K562 (cell line): ENCODE measurements around the gene RGS7. TPM values are rescaled to one million over a fixed set of nuclear protein-coding genes. Genes with fewer than 3 reads are reported as not detected.

Experiments
- ATAC-seq: fragments of 200-7000 bp; cut with Tn5 transposase; 3 replicates; pipeline ENCODE4 v1.9.1; 2020; ENCODE audit warnings: moderate library complexity
- BruUV-seq: library from RNA; stranded (reverse); fragments of 400-500 nt; replicated peaks from 2 replicates; lab custom pipeline; 2021; lab: Mats Ljungman, UMichigan
- CTCF ChIA-PET: fragments of 300-600 bp; formaldehyde crosslinking; extraction: SDS; loops from one replicate; lab custom pipeline; 2021; ENCODE audit warnings: low intra/inter-chr PET ratio; lab: Yijun Ruan, JAX
- POLR2A ChIA-PET: fragments of 300-600, 350-650 bp; sonication (Branson Sonifier 250); formaldehyde crosslinking; extraction: SDS; loops from one replicate; lab custom pipeline; 2021; ENCODE audit warnings: antibody characterized with exemption, inconsistent platforms; lab: Yijun Ruan, JAX
- DNase-seq, 4 experiments: peaks; one replicate each; pipeline versions ENCODE4 v3.0.0 to v3.0.0-alpha.2; 2011 to 2018; ENCODE audit warnings: low spot score in 3 of 4, mixed read lengths in 3 of 4; ENCODE audit errors: extremely low read depth in 1 of 4
- FAIRE-seq: peaks from 2 replicates; lab custom pipeline; 2011; peaks lifted over from hg19 to GRCh38; lab: Jason Lieb, UNC
- H2AFZ ChIP-seq: 2 replicates; pipeline ENCODE4 v1.6.0; 2011; ENCODE audit warnings: low read depth, low read length, control low read depth, inconsistent platforms
- H3K27ac ChIP-seq: fragments of 200-600 bp; 3 replicates; pipeline ENCODE4 v1.8.0; 2011; ENCODE audit warnings: low read depth, mild to moderate bottlenecking, control low read depth, inconsistent platforms, low read length, moderate library complexity, mixed read lengths; ENCODE audit errors: extremely low read depth
- H3K27me3 ChIP-seq, 2 experiments: fragments of 300-600 bp in 1 of 2; 2 replicates in 1 of 2; 3 replicates in 1 of 2; pipeline versions ENCODE4 v1.6.0 to v1.8.0; 2011; ENCODE audit warnings: inconsistent platforms in 2 of 2, low read length in 2 of 2, mild to moderate bottlenecking in 1 of 2, mixed read lengths in 1 of 2, moderate library complexity in 1 of 2; ENCODE audit not compliant: control insufficient read depth in 2 of 2, insufficient read depth in 2 of 2
- H3K36me3 ChIP-seq: fragments of 300-600 bp; 3 replicates; pipeline ENCODE4 v1.8.0; 2011; ENCODE audit warnings: mild to moderate bottlenecking, low read length, inconsistent platforms; ENCODE audit not compliant: control insufficient read depth, insufficient read depth
- H3K4me1 ChIP-seq, 2 experiments: fragments of 200-600 bp in 1 of 2; replicated peaks in 1 of 2; 2 replicates in 1 of 2; 3 replicates in 1 of 2; pipeline versions ENCODE4 v1.5.1 to v1.8.0; 2011; ENCODE audit warnings: inconsistent platforms in 2 of 2, low read length in 2 of 2, mild to moderate bottlenecking in 1 of 2, mixed read lengths in 1 of 2, moderate library complexity in 1 of 2; ENCODE audit not compliant: control insufficient read depth in 2 of 2, insufficient read depth in 2 of 2
- H3K4me2 ChIP-seq: 2 replicates; pipeline ENCODE4 v1.6.1; 2011; ENCODE audit warnings: low read length, control low read depth, inconsistent platforms, mixed read lengths; ENCODE audit not compliant: insufficient read depth
- H3K4me3 ChIP-seq: fragments of 200-600 bp; sonication (generic), shearing (Covaris generic); 2 replicates; pipeline ENCODE4 v1.5.1; 2016; ENCODE audit warnings: control low read depth, inconsistent platforms
- H3K79me2 ChIP-seq: fragments of 200-600 bp; 3 replicates; pipeline ENCODE4 v1.8.0; 2011; ENCODE audit warnings: low read length, inconsistent platforms; ENCODE audit not compliant: control insufficient read depth, insufficient read depth
- H3K9ac ChIP-seq, 2 experiments: 2 replicates each; pipeline versions ENCODE4 v1.6.0 to v1.6.1; 2011; ENCODE audit warnings: low read depth in 2 of 2, low read length in 2 of 2, control low read depth in 1 of 2, inconsistent platforms in 1 of 2, mild to moderate bottlenecking in 1 of 2, mixed read lengths in 1 of 2; ENCODE audit not compliant: insufficient read depth in 1 of 2
- H3K9me1 ChIP-seq: one replicate; pipeline ENCODE4 v1.6.0; 2011; ENCODE audit warnings: inconsistent platforms, mild to moderate bottlenecking, low read length, moderate library complexity; ENCODE audit not compliant: control insufficient read depth, insufficient read depth
- H3K9me3 ChIP-seq: replicated peaks from 2 replicates; pipeline ENCODE4 v1.5.1; 2011; ENCODE audit warnings: low read depth, low read length, inconsistent platforms; ENCODE audit not compliant: control insufficient read depth, insufficient read depth
- H4K20me1 ChIP-seq: replicated peaks from 2 replicates; pipeline ENCODE4 v1.6.1; 2011; ENCODE audit warnings: low read length, inconsistent platforms, mixed read lengths; ENCODE audit not compliant: control insufficient read depth, insufficient read depth
- ARID1B ChIP-seq: fragments of 450-650 bp; IDR thresholded peaks from 2 replicates; pipeline ENCODE4 v1.6.1; 2016; ENCODE audit warnings: antibody characterized with exemption, mild to moderate bottlenecking, inconsistent platforms
- BMI1 ChIP-seq: fragments of 150-350 bp; IDR thresholded peaks from 2 replicates; pipeline ENCODE4 v1.6.1; 2014; ENCODE audit warnings: low read length
- E2F5 ChIP-seq: sonication (generic); formaldehyde crosslinking; IDR thresholded peaks from 2 replicates; pipeline ENCODE4 v1.8.0; 2022; ENCODE audit warnings: mild to moderate bottlenecking, missing genetic modification reagents
- ETV1 ChIP-seq: fragments of 450-650 bp; conservative IDR thresholded peaks from 2 replicates; pipeline ENCODE4 v1.6.1; 2016; ENCODE audit warnings: missing genetic modification characterization, control low read depth, low read depth, missing compliant biosample characterization
- HEY1 ChIP-seq: fragments of 250-450 bp; sonication (Bioruptor Pico); IDR thresholded peaks from 2 replicates; pipeline ENCODE4 v1.5.0; 2020; ENCODE audit warnings: mild to moderate bottlenecking, moderate library complexity, borderline replicate concordance
- KDM5B ChIP-seq: fragments of 200-600 bp; sonication (generic); IDR thresholded peaks from 2 replicates; pipeline ENCODE4 v1.6.1; 2012; ENCODE audit warnings: low read depth, mild to moderate bottlenecking, moderate library complexity, low read length, control low read depth, inconsistent platforms; ENCODE audit not compliant: insufficient replicate concordance
- PHTF2 ChIP-seq: fragments of 250-450 bp; sonication (Bioruptor Pico); IDR thresholded peaks from 2 replicates; pipeline ENCODE4 v1.5.0; 2021; ENCODE audit warnings: mild to moderate bottlenecking
- POLR3G ChIP-seq: IDR thresholded peaks from 2 replicates; pipeline ENCODE4 v1.6.1; 2011; ENCODE audit not compliant: insufficient read length, insufficient replicate concordance; ENCODE audit errors: extremely low read depth
- SRSF9 ChIP-seq: fragments of 200-400 bp; formaldehyde crosslinking; IDR thresholded peaks from 2 replicates; pipeline ENCODE4 v1.6.1; 2017; ENCODE audit warnings: low read depth, low read length, borderline replicate concordance
- STAG1 ChIP-seq: sonication (generic); formaldehyde crosslinking; IDR thresholded peaks from 2 replicates; pipeline ENCODE4 v1.5.0; 2020; ENCODE audit warnings: missing genetic modification reagents, borderline replicate concordance
- TFAM ChIP-seq: fragments of 250-450 bp; sonication (Bioruptor Pico); conservative IDR thresholded peaks from 2 replicates; pipeline ENCODE4 v1.5.0; 2021; ENCODE audit warnings: mild to moderate bottlenecking, moderate library complexity
- ZBTB1 ChIP-seq: sonication (generic); formaldehyde crosslinking; IDR thresholded peaks from 2 replicates; pipeline ENCODE4 v1.8.1; 2023; ENCODE audit warnings: missing genetic modification reagents, low read depth, mild to moderate bottlenecking, borderline replicate concordance
- ZNF717 ChIP-seq: fragments of 250-450 bp; sonication (Bioruptor Pico); IDR thresholded peaks from 2 replicates; pipeline ENCODE4 v1.5.0; 2021
- WGBS: fragments of 100-300 bp; shearing (Covaris generic); methylation state at CpG from one replicate; pipeline ENCODE4 v1.1.6; 2016; ENCODE audit warnings: low coverage, mixed read lengths; ENCODE audit not compliant: insufficient coverage; ENCODE audit errors: missing lambda C conversion rate; 5-methylcytosine and 5-hydroxymethylcytosine counted together
- in situ Hi-C: fragments of 300-500 bp; cut with MboI; formaldehyde crosslinking; loops from 4 replicates; pipeline ENCODE4 v1.15.0; 2018; ENCODE audit warnings: inconsistent platforms, mixed read lengths
- intact Hi-C: fragments of 100-400 bp; cut with micrococcal nuclease; formaldehyde crosslinking; loops from 2 replicates; pipeline ENCODE4 v1.14.2; 2022
- polyA plus RNA-seq, 8 experiments: library from polyadenylated mRNA; depleted of rRNA in 4 of 8; stranded (reverse) in 5 of 8; unstranded in 3 of 8; fragments of >200 nt; fragmentation: Nextera tagmentation in 2 of 8; fragmentation: Illumina TruSeq in 1 of 8; extraction: Ambion mirVana in 2 of 8; extraction: Trizol in 1 of 8; gene quantifications; 2 replicates each; pipeline versions ENCODE4 v1.2.1 to v1.2.3, GENCODE V29; 2011 to 2014; ENCODE audit warnings: inconsistent platforms in 1 of 8, missing spikeins in 1 of 8
- total RNA-seq, 7 experiments: library from RNA; depleted of rRNA in 6 of 7; stranded (reverse); fragments of >200 nt in 6 of 7; fragmentation: Illumina TruSeq in 2 of 7; extraction: Trizol in 2 of 7; gene quantifications; 2 replicates each; pipeline versions ENCODE4 v1.2.1 to v1.2.3, GENCODE V29; 2011 to 2021; ENCODE audit warnings: low replicate concordance in 1 of 7
- TF ChIP-seq, protein P1 (sequence below), 2 experiments: fragments of 450-650 bp in 1 of 2; IDR thresholded peaks; 2 replicates each; pipeline ENCODE4 v1.6.1; 2011 to 2017; ENCODE audit warnings: low read depth in 2 of 2, antibody characterized with exemption in 1 of 2, borderline replicate concordance in 1 of 2, low read length in 1 of 2, mild to moderate bottlenecking in 1 of 2, mixed read lengths in 1 of 2; ENCODE audit not compliant: control insufficient read depth in 1 of 2

The RGS7 gene
- total and polyA plus RNA-seq, 9 of the 15 experiments (the other 6 are each of a cell fraction or from before 2014, with no cell fraction given), result not detected

GRCh38 chr1:241163363-241163762, 193.6 kb downstream of the RGS7 start:
- H3K4me3 ChIP-seq, result no peak overlapping the region
- H3K4me2 ChIP-seq, result no peak overlapping the region
- ChIA-PET POLR2A (no interaction called here), CTCF (interaction anchor here (0.6 kb wide), 1 partner anchor 308 kb away, joined by 5 read pairs; no protein-coding TSS in a partner anchor)
- WGBS, result 1% methylated on average over 4 of the region's 4 CpGs
- ATAC-seq (no peak), FAIRE-seq (no peak), DNase-seq (no peak)
- H3K9me3 ChIP-seq, result no peaks in the 10 kb centered on the region
- no peaks in the 10 kb centered on the region for H3K27me3 ChIP-seq
- H2AFZ ChIP-seq, result no peak overlapping the region
- no peaks in the 10 kb centered on the region for H3K36me3 ChIP-seq
- H3K27ac ChIP-seq, result no peak overlapping the region
- intact Hi-C loops (no loop called here), in situ Hi-C loops (no loop called here)
- no peaks in the 10 kb centered on the region for H3K9me1 ChIP-seq
- no peak overlapping the region for H3K9ac ChIP-seq
- no TSS peak for BruUV-seq
- H3K4me1 ChIP-seq, result no peaks in the 10 kb centered on the region
- H3K79me2 ChIP-seq, result no peaks in the 10 kb centered on the region
- no peaks in the 10 kb centered on the region for H4K20me1 ChIP-seq
- TF ChIP-seq ETV1 (tag) (no peak), KDM5B (no peak), ARID1B (no peak), PHTF2 (no peak), POLR3G (no peak), BMI1 (no peak), ZNF717 (CRISPR knock-in tag) (no peak), ZBTB1 (CRISPR knock-in tag) (no peak), STAG1 (CRISPR knock-in tag) (no peak), SRSF9 (no peak), TFAM (CRISPR knock-in tag) (no peak), HEY1 (CRISPR knock-in tag) (no peak), E2F5 (CRISPR knock-in tag) (no peak)
- TF ChIP-seq, protein P1, sequence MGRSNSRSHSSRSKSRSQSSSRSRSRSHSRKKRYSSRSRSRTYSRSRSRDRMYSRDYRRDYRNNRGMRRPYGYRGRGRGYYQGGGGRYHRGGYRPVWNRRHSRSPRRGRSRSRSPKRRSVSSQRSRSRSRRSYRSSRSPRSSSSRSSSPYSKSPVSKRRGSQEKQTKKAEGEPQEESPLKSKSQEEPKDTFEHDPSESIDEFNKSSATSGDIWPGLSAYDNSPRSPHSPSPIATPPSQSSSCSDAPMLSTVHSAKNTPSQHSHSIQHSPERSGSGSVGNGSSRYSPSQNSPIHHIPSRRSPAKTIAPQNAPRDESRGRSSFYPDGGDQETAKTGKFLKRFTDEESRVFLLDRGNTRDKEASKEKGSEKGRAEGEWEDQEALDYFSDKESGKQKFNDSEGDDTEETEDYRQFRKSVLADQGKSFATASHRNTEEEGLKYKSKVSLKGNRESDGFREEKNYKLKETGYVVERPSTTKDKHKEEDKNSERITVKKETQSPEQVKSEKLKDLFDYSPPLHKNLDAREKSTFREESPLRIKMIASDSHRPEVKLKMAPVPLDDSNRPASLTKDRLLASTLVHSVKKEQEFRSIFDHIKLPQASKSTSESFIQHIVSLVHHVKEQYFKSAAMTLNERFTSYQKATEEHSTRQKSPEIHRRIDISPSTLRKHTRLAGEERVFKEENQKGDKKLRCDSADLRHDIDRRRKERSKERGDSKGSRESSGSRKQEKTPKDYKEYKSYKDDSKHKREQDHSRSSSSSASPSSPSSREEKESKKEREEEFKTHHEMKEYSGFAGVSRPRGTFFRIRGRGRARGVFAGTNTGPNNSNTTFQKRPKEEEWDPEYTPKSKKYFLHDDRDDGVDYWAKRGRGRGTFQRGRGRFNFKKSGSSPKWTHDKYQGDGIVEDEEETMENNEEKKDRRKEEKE (IDR thresholded peaks at IDR 0.05; ENCODE audit: borderline replicate concordance in 1 of 2, control insufficient read depth in 1 of 2, low read depth in 2 of 2, low read length in 1 of 2), result no peak
